ENCODE results near the gene RYR3. TPM values are rescaled to one million over a fixed set of nuclear protein-coding genes. Genes with fewer than 3 reads are reported as not detected.

Gene RYR3
- total RNA-seq, 1 donor, result 5.4 TPM

- peak in 1 of 3 donors; percentile 46 for DNase-seq (ENCODE audit: low read depth in 2 of 3, low spot score in 2 of 3)
Measured at GRCh38 chr15:33737687-33738601, 427.2 kb downstream of the RYR3 start.

- no peak for DNase-seq (ENCODE audit: low read depth in 2 of 3, low spot score in 2 of 3)
Measured at GRCh38 chr15:33738941-33739664, 428.3 kb downstream of the RYR3 start.

GRCh38 chr15:33742306-33742705 lies 431.5 kb downstream of the RYR3 start:
- no peak for DNase-seq (ENCODE audit: low read depth in 2 of 3, low spot score in 2 of 3)

GRCh38 chr15:33742800-33743199 lies 432.0 kb downstream of the RYR3 start:
- DNase-seq (ENCODE audit: low read depth in 2 of 3, low spot score in 2 of 3), result no peak

GRCh38 chr15:33746203-33746602 lies 435.4 kb downstream of the RYR3 start:
- peak in 1 of 3 donors; percentile 21 for DNase-seq (ENCODE audit: low read depth in 2 of 3, low spot score in 2 of 3)

- DNase-seq (ENCODE audit: low read depth in 2 of 3, low spot score in 2 of 3), result no peak
Measured at GRCh38 chr15:33753012-33753411, 442.2 kb downstream of the RYR3 start.

GRCh38 chr15:33754242-33754641 lies 443.5 kb downstream of the RYR3 start:
- DNase-seq (ENCODE audit: low read depth in 2 of 3, low spot score in 2 of 3), result no peak

GRCh38 chr15:33756961-33757360 lies 446.2 kb downstream of the RYR3 start:
- no peak for DNase-seq (ENCODE audit: low read depth in 2 of 3, low spot score in 2 of 3)

- no peak for DNase-seq (ENCODE audit: low read depth in 2 of 3, low spot score in 2 of 3)
Measured at GRCh38 chr15:33757516-33758232, 446.9 kb downstream of the RYR3 start.

GRCh38 chr15:33766389-33766788 lies 455.6 kb downstream of the RYR3 start:
- DNase-seq (ENCODE audit: low read depth in 2 of 3, low spot score in 2 of 3), result peak in 1 of 3 donors; percentile 7

- DNase-seq (ENCODE audit: low read depth in 2 of 3, low spot score in 2 of 3), result no peak
Measured at GRCh38 chr15:33768670-33769190, 458.0 kb downstream of the RYR3 start.

- DNase-seq (ENCODE audit: low read depth in 2 of 3, low spot score in 2 of 3), result no peak
Measured at GRCh38 chr15:33773969-33774368, 463.2 kb downstream of the RYR3 start.

GRCh38 chr15:33778852-33779251 lies 468.1 kb downstream of the RYR3 start:
- peak in 1 of 3 donors; percentile 58 for DNase-seq (ENCODE audit: low read depth in 2 of 3, low spot score in 2 of 3)

- DNase-seq (ENCODE audit: low read depth in 2 of 3, low spot score in 2 of 3), result no peak
Measured at GRCh38 chr15:33780011-33780768, 469.4 kb downstream of the RYR3 start.

GRCh38 chr15:33782966-33783365 lies 472.2 kb downstream of the RYR3 start:
- no peak for DNase-seq (ENCODE audit: low read depth in 2 of 3, low spot score in 2 of 3)

- DNase-seq (ENCODE audit: low read depth in 2 of 3, low spot score in 2 of 3), result no peak
Measured at GRCh38 chr15:33785366-33785765, 474.6 kb downstream of the RYR3 start.

- peak in 2 of 3 donors; percentile 15 to 77 for DNase-seq (ENCODE audit: low read depth in 2 of 3, low spot score in 2 of 3)
Measured at GRCh38 chr15:33788906-33789540, 478.3 kb downstream of the RYR3 start.

GRCh38 chr15:33794453-33794852 lies 483.7 kb downstream of the RYR3 start:
- DNase-seq (ENCODE audit: low read depth in 2 of 3, low spot score in 2 of 3), result no peak

- DNase-seq (ENCODE audit: low read depth in 2 of 3, low spot score in 2 of 3), result no peak
Measured at GRCh38 chr15:33795070-33795469, 484.3 kb downstream of the RYR3 start.

- no peak for DNase-seq (ENCODE audit: low read depth in 2 of 3, low spot score in 2 of 3)
Measured at GRCh38 chr15:33797651-33798050, 486.9 kb downstream of the RYR3 start.

All from hematopoietic multipotent progenitor cell (in vitro differentiated cells).